ENCODE measurements around the gene CPLX1.
"Not testable (repeated sequence)": the region's sequence is repeated elsewhere in the genome, so short reads cannot be mapped to it uniquely, and the experiment has no call there.

The CPLX1 gene

GRCh38 chr4:761086-761485, 64.8 kb downstream of the CPLX1 start:
- no peak for ATAC-seq
- H3K27ac Mint-ChIP-seq = peak overlapping the region; percentile 3
- peaks cover 18% of the 10 kb centered on the region for H3K4me1 Mint-ChIP-seq
- no peaks in the 10 kb centered on the region for H3K27me3 Mint-ChIP-seq
- no peaks in the 10 kb centered on the region for H3K9me3 Mint-ChIP-seq
- no peak overlapping the region for H3K4me3 Mint-ChIP-seq
- H3K36me3 Mint-ChIP-seq = peaks cover 58% of the 10 kb centered on the region

- ATAC-seq = no peak
- Mint-ChIP-seq H3K4me1 (peaks cover 18% of the 10 kb centered on the region), H3K4me3 (no peak overlapping the region), H3K36me3 (peaks cover 55% of the 10 kb centered on the region), H3K9me3 (no peaks in the 10 kb centered on the region), H3K27me3 (no peaks in the 10 kb centered on the region), H3K27ac (peak overlapping the region; percentile 3)
These were observed 65.3 kb downstream of the CPLX1 start for GRCh38 chr4:760616-761015.

DNA sequence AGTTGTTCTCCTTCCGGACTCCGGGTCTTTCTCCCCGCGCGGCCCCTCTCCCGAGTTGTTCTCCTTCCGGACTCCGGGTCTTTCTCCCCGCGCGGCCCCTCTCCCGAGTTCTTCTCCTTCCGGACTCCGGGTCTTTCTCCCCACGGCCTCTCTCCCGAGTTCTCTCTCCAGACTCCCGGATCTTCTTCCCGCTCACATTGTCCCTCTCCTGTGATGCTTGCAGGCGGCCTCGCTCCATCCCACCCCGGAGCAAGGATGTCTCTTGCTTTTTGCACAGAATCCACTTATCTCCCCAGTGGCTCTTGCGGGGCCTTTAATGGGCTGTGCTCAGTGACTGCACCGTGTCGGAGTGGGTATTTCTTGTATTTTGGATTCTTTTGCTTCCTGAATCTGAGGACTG, 66.1 kb downstream of the CPLX1 start:
- not testable (repeated sequence) for H3K9me3 Mint-ChIP-seq, ATAC-seq, H3K27me3 Mint-ChIP-seq
- Mint-ChIP-seq H3K36me3 (peaks cover 60% of the 10 kb centered on the region), H3K4me3 (peak overlapping the region; percentile 21), H3K27ac (peak overlapping the region; percentile 3), H3K4me1 (peaks cover 18% of the 10 kb centered on the region)

GRCh38 chr4:757111-757510, 68.8 kb downstream of the CPLX1 start:
- H3K4me3 Mint-ChIP-seq = no peak overlapping the region
- no peak for ATAC-seq
- H3K4me1 Mint-ChIP-seq = peaks cover 23% of the 10 kb centered on the region
- no peaks in the 10 kb centered on the region for H3K9me3 Mint-ChIP-seq
- H3K36me3 Mint-ChIP-seq = peaks cover 51% of the 10 kb centered on the region
- no peaks in the 10 kb centered on the region for H3K27me3 Mint-ChIP-seq
- no peak overlapping the region for H3K27ac Mint-ChIP-seq

DNA sequence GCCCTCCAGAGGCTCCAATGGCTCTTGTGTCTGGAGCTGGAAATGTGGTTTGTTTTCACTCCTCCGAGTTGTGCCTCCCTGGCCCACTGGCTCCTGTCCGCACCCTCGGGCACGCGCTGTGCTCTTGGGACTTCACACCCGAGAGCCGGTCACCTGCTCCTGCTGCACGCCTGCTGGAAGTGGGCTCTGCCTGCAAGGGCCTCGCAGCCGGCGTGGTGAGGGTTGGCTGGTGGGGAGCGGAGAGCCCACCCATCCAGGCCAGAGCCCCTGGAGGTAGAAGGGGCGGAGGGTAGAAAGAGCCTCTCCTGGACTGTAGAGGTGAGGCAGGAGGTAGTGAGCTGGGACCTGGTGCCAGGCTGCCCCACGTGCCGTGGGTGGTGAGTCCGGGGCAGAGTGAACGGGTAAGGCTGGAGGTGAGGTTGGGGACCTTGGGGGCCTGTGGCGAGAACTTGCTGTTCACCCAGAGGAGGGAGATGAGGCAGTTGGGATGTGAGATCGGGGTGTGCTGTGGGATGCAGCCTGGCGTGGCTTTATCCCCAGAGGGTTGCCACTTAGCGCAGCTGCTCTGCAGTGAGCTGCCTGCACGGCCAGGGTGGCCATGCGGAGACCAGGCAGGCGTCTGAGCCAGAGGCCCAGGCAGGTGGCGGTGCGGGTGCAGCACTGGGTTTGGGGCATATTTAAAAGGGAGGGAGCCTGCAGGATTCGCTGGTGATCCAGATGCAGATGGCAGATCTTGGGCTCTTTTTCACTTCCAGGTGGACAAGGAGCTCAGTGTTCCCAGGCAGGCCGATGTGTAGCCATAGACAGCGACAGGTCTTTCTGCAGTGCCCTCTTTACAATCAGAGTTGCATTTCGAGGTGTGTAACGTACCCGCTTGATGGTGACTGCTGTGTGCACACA, 71.5 kb downstream of the CPLX1 start:
- peaks cover 50% of the 10 kb centered on the region for H3K36me3 Mint-ChIP-seq
- peaks cover 9% of the 10 kb centered on the region for H3K4me1 Mint-ChIP-seq
- no peaks in the 10 kb centered on the region for H3K9me3 Mint-ChIP-seq
- H3K27me3 Mint-ChIP-seq = no peaks in the 10 kb centered on the region
- peak overlapping the region; percentile 41 for H3K4me3 Mint-ChIP-seq
- ATAC-seq = no peak
- no peak overlapping the region for H3K27ac Mint-ChIP-seq

DNA sequence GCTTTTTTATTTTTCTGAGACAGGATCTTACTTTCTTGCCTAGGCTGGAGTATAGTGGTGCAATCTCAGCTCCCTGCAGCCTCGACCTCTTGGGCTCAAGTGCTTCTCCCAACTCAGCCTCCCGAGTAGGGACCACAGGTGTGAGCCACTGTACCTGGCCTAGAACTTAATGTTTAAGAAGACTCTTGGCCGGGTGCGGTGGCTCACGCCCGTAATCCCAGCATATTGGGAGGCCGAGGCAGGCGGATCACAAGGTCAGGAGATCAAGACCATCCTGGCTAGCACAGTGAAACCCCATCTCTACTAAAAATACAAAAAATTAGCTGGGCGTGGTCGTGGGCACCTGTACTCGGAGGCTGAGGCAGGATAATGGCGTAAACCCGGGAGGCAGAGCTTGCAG, 72.7 kb downstream of the CPLX1 start:
- not testable (repeated sequence) for H3K4me3 Mint-ChIP-seq, H3K27ac Mint-ChIP-seq, ATAC-seq, H3K4me1 Mint-ChIP-seq, H3K27me3 Mint-ChIP-seq, H3K9me3 Mint-ChIP-seq
- peaks cover 58% of the 10 kb centered on the region for H3K36me3 Mint-ChIP-seq

- Mint-ChIP-seq H3K36me3 (peaks cover 59% of the 10 kb centered on the region), H3K9me3 (no peaks in the 10 kb centered on the region), H3K27me3 (no peaks in the 10 kb centered on the region), H3K4me3 (no peak overlapping the region), H3K27ac (no peak overlapping the region), H3K4me1 (peaks cover 9% of the 10 kb centered on the region)
- ATAC-seq = no peak
These were observed 73.6 kb downstream of the CPLX1 start for GRCh38 chr4:752196-752861.

DNA sequence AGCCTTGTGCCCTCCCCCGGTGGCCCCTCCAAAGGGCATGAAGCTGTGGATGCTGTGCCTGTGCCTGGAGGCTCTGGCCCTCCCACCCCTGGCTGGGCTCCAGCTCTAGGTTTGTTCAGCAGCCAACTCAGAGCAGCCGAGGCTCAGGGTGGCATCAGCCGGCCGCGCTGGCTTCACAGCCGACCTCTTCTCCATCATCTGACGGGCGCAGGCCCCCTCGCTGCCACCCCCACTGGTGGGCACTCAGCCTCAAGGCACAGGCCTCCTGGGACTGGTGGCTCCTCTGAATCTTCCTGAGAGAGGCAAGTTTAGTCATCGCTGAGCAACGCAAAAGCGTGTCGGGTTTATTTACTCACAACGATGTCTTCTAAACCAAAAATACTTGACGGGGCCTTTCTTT, 74.3 kb downstream of the CPLX1 start:
- Mint-ChIP-seq H3K9me3 (no peaks in the 10 kb centered on the region), H3K4me3 (no peak overlapping the region), H3K36me3 (peaks cover 57% of the 10 kb centered on the region), H3K27ac (no peak overlapping the region), H3K4me1 (peaks cover 9% of the 10 kb centered on the region), H3K27me3 (no peaks in the 10 kb centered on the region)
- no peak for ATAC-seq

DNA sequence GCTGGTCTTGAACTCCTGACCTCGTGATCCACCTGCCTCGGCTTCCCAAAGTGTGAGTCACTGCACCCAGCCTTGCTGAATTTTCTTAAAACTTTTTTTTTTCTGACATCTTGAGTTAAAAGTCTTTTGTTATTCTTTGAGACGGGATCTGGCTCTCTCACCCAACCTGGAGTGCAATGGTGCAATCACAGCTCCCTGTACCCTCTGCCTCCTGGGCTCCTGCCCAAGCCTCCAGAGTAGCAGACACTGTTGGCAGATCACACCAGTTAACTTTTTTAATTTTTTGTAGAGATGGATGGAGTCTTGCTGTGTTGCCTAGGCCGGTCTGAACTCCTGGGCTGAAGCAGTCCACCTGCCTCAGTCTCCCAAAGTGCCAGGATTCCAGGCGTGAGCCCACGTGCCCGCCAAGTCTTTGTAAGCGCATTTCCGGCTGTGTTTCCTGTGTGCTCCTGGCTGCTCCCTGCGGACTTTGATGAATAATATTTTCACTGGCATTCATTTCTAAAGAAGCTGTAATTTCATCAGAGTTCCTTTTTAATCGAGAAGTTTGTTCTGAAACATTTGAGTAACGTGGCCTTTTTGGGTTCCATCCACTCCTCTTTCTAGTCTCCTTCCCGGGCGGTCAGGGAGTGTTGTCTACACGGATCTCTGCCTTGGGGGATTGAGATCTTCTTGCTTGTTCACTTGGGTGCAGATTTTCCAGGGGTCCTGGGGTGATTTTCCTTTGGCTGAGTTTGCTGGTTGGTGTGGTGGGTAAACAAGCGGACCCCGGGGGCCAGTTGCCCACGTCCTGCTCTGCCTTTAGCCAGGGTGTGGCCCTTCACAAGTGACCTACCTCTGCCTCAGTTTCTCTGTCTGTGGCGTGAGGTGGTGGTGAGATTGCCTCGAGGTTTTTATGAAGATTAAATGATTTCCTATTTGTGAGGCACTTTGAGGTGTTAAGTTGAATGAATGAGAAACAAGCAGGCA, 75.9 kb downstream of the CPLX1 start:
- Mint-ChIP-seq H3K36me3 (peaks cover 51% of the 10 kb centered on the region), H3K4me1 (peaks cover 9% of the 10 kb centered on the region)

GRCh38 chr4:748461-748860, 77.5 kb downstream of the CPLX1 start:
- Mint-ChIP-seq H3K27ac (no peak overlapping the region), H3K36me3 (peaks cover 54% of the 10 kb centered on the region), H3K4me3 (no peak overlapping the region), H3K27me3 (no peaks in the 10 kb centered on the region), H3K4me1 (peaks cover 9% of the 10 kb centered on the region), H3K9me3 (no peaks in the 10 kb centered on the region)
- ATAC-seq = no peak

More for the DNA sequence above, 75.9 kb downstream of the CPLX1 start:
- ATAC-seq = no peak
- no peaks in the 10 kb centered on the region for H3K27me3 Mint-ChIP-seq
- no peak overlapping the region for H3K27ac Mint-ChIP-seq
- no peak overlapping the region for H3K4me3 Mint-ChIP-seq
- H3K9me3 Mint-ChIP-seq = no peaks in the 10 kb centered on the region

DNA sequence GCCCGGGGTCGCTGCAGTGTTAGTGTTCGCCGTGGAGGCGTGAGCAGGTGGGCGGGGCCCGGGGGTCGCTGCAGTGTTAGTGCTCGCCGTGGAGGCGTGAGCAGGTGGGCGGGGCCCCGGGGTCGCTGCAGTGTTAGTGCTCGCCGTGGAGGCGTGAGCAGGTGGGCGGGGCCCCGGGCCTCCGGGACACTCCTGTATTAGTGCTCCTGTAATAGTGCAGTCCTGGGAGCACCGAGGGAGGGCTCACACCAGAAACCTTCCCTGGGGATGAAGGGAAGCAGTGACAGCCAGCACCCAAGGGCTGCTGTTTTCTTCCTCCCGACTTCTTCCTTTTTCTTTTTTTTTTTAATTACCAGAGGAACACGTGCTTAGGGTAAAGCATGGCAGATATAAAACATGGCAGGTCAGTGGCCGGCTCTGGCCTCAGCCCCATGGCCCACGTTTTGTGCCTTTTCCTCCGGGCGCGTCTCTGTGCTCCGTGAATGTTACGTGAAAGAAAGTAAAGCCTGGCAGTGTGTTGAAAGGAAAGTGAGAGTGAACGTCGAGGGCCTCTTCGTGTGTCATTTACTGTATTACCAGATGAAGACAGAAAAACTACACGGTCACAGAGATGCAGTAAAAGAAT, 78.3 kb downstream of the CPLX1 start:
- H3K27ac Mint-ChIP-seq = no peak overlapping the region
- peaks cover 58% of the 10 kb centered on the region for H3K36me3 Mint-ChIP-seq
- H3K4me3 Mint-ChIP-seq = no peak overlapping the region
- no peaks in the 10 kb centered on the region for H3K9me3 Mint-ChIP-seq
- no peaks in the 10 kb centered on the region for H3K27me3 Mint-ChIP-seq
- peaks cover 13% of the 10 kb centered on the region for H3K4me1 Mint-ChIP-seq
- no peak for ATAC-seq

DNA sequence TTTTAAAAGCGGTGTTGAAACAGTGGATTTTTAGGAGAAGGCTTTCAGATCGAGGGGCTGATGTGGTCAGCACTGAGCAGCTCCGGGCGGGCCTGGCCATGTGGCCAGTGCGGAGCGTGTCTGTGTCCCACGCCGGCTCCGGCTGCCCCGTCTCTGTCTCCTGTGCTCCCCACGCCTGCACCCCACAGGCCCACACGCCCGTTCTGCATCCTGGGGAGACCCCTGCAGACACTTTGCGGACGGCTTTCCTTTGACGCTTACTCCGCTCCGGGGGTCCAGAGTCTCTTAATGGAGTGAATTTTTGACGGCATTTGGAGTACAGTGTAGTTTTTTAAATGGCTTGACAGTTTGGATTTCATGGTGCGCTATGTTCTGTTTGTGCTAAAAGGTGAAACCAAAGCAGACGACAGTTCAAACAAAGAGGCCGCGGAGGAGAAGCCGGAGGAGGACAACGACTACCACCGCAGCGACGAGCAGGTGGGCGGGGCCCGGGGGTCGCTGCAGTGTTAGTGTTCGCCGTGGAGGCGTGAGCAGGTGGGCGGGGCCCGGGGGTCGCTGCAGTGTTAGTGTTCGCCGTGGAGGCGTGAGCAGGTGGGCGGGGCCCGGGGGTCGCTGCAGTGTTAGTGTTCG, 81.6 kb downstream of the CPLX1 start:
- Mint-ChIP-seq H3K27ac (no peak overlapping the region), H3K27me3 (no peaks in the 10 kb centered on the region), H3K9me3 (no peaks in the 10 kb centered on the region), H3K4me1 (peaks cover 13% of the 10 kb centered on the region), H3K36me3 (peaks cover 38% of the 10 kb centered on the region), H3K4me3 (no peak overlapping the region)
- no peak for ATAC-seq

- H3K4me3 Mint-ChIP-seq = no peak overlapping the region
- H3K27ac Mint-ChIP-seq = no peak overlapping the region
- peaks cover 13% of the 10 kb centered on the region for H3K4me1 Mint-ChIP-seq
- no peaks in the 10 kb centered on the region for H3K27me3 Mint-ChIP-seq
- ATAC-seq = no peak
- no peaks in the 10 kb centered on the region for H3K9me3 Mint-ChIP-seq
- peaks cover 35% of the 10 kb centered on the region for H3K36me3 Mint-ChIP-seq
These were observed 82.3 kb downstream of the CPLX1 start for GRCh38 chr4:743463-744211.

All from stimulated activated memory B cell treated with anti-CD40 and anti-IgM and Interleukin-4, amounts not matched to agents 10 μg/mL and 1 μg/mL and 100 μg/mL, for 72 hours (primary cell).